ENCODE measurements around the gene OR14A2. TPM values are rescaled to one million over a fixed set of nuclear protein-coding genes. Genes with fewer than 3 reads are reported as not detected.

The OR14A2 gene
- total RNA-seq (2014; rRNA removed; shearing (Covaris generic)) (not detected in 2 replicates), polyA plus RNA-seq (2016; fragmentation: Nextera tagmentation; extraction: Ambion mirVana) (0.60 TPM in 1 of 2 replicates, not detected in the other)
- long read RNA-seq = 0 reads

- Histone ChIP-seq H3K27me3 (ENCODE audit: insufficient read depth) (no peaks in the 10 kb centered on the region), H3K79me2 (replicated peaks; ENCODE audit: insufficient read depth) (no peaks in the 10 kb centered on the region), H2AFZ (no peak within 1 kb of the TSS), H3K9me2 (ENCODE audit: insufficient read depth) (peaks cover 8% of the 10 kb centered on the region; the same call in 1 of the 2 replicates), H3K36me3 (ENCODE audit: insufficient read depth) (no peaks in the 10 kb centered on the region), H3K4me2 (no peak within 1 kb of the TSS), H3K27ac (ENCODE audit: low read depth) (no peak within 1 kb of the TSS), H4K20me1 (replicated peaks; ENCODE audit: insufficient read depth) (no peaks in the 10 kb centered on the region), H3K4me1 (ENCODE audit: insufficient read depth) (no peaks in the 10 kb centered on the region), H3F3A (replicated peaks; ENCODE audit: low read depth) (no peaks in the 10 kb centered on the region), H3K4me3 (no peak within 1 kb of the TSS)
- peaks cover 65% of the 10 kb centered on the region for H3K9me3 Mint-ChIP-seq
- H3K4me3 Mint-ChIP-seq = no peak within 1 kb of the TSS
- no peaks in the 10 kb centered on the region for H3K27me3 Mint-ChIP-seq (ENCODE audit: insufficient read depth, low read depth, poor library complexity)
- no peaks in the 10 kb centered on the region for H3K4me1 Mint-ChIP-seq
- TF ChIP-seq CREB1 (CRISPR knock-in tag; IDR thresholded peaks at IDR 0.05; ENCODE audit: low read depth) = no peak
- no peak for TF ChIP-seq ZNF462 (CRISPR knock-in tag; IDR thresholded peaks at IDR 0.05)
- no peak for TF ChIP-seq POLR2AphosphoS5 (IDR thresholded peaks at IDR 0.05; ENCODE audit: low read depth)
- TF ChIP-seq REST (IDR thresholded peaks at IDR 0.05; ENCODE audit: unreplicated experiment) = no peak
- TF ChIP-seq ZNF114 (CRISPR knock-in tag; IDR thresholded peaks at IDR 0.05) = no peak
- no peak for TF ChIP-seq STAT1 (IDR thresholded peaks at IDR 0.05; ENCODE audit: unreplicated experiment)
- TF ChIP-seq EZH2 (IDR thresholded peaks at IDR 0.05; ENCODE audit: low read depth, unreplicated experiment) = no peak
- no peak for TF ChIP-seq CTCF (conservative IDR thresholded peaks at IDR 0.05; ENCODE audit: low read depth in 2 of 2)
- TF ChIP-seq ZNF331 (CRISPR knock-in tag; IDR thresholded peaks at IDR 0.05; ENCODE audit: low read depth) = no peak
- TF ChIP-seq JUNB (IDR thresholded peaks at IDR 0.05; ENCODE audit: unreplicated experiment) = no peak
- TF ChIP-seq NANOG (IDR thresholded peaks at IDR 0.05; ENCODE audit: borderline replicate concordance) = no peak
- TF ChIP-seq EZH2phosphoT487 (IDR thresholded peaks at IDR 0.05; ENCODE audit: unreplicated experiment) = no peak
- TF ChIP-seq ETS1 (IDR thresholded peaks at IDR 0.05) = no peak
- ATAC-seq (no peak), DNase-seq (ENCODE audit: low spot score) (no peak)
- no peak within 1 kb of the TSS for H3K27ac Mint-ChIP-seq
- no peaks in the 10 kb centered on the region; the same call in 1 of the 3 replicates for H3K36me3 Mint-ChIP-seq (ENCODE audit: low read depth)
These were observed at the start of gene OR14A2 for GRCh38 chr1:247748041-247748440. Gene OR14A2 (minus strand): TSS chr1:247748141.

All from GM23338 (cell line).